GM18861 (cell line): ENCODE data around the gene DIPK1B.
"Not testable (repeated sequence)": the region's sequence is repeated elsewhere in the genome, so short reads cannot be mapped to it uniquely, and the experiment has no call there.

ENCODE experiments used
- ATAC-seq: cut with Tn5 transposase; IDR thresholded peaks from one replicate; pipeline ENCODE4 v1.9.1; 2021; ENCODE audit not compliant: unreplicated experiment

Gene DIPK1B

GRCh38 chr9:136697821-136698526 is 14.4 kb upstream of the DIPK1B start:
- ATAC-seq: no peak

- no peak for ATAC-seq
Measured at GRCh38 chr9:136698635-136699246, 13.6 kb upstream of the DIPK1B start.

GRCh38 chr9:136700304-136700703 is 12.1 kb upstream of the DIPK1B start:
- ATAC-seq: no peak

GRCh38 chr9:136700959-136701667 is 11.3 kb upstream of the DIPK1B start:
- ATAC-seq: peak; percentile 52

GRCh38 chr9:136701668-136702053 is 10.7 kb upstream of the DIPK1B start:
- no peak for ATAC-seq

- no peak for ATAC-seq
Measured at GRCh38 chr9:136703276-136703860, 9.0 kb upstream of the DIPK1B start.

GRCh38 chr9:136704741-136705140 is 7.6 kb upstream of the DIPK1B start:
- not testable (repeated sequence) for ATAC-seq

GRCh38 chr9:136705564-136705963 is 6.8 kb upstream of the DIPK1B start:
- ATAC-seq: no peak

GRCh38 chr9:136707011-136707410 is 5.4 kb upstream of the DIPK1B start:
- no peak for ATAC-seq

GRCh38 chr9:136707849-136708517 is 4.4 kb upstream of the DIPK1B start:
- ATAC-seq: no peak

GRCh38 chr9:136709454-136710109 is 2.8 kb upstream of the DIPK1B start:
- ATAC-seq: no peak

- no peak for ATAC-seq
Measured at GRCh38 chr9:136710543-136710942, 1.8 kb upstream of the DIPK1B start.

- not testable (repeated sequence) for ATAC-seq
Measured at GRCh38 chr9:136711219-136711648, 1.1 kb upstream of the DIPK1B start.

- no peak for ATAC-seq
Measured at GRCh38 chr9:136712690-136713544, 545 bp downstream of the DIPK1B start.

GRCh38 chr9:136713550-136713949 is 1.2 kb downstream of the DIPK1B start:
- ATAC-seq: no peak

- ATAC-seq: no peak
Measured at GRCh38 chr9:136714096-136714892, 1.9 kb downstream of the DIPK1B start.

- ATAC-seq: no peak
Measured at GRCh38 chr9:136714893-136715274, 2.5 kb downstream of the DIPK1B start.

- no peak for ATAC-seq
Measured at GRCh38 chr9:136717399-136717798, 5.0 kb downstream of the DIPK1B start.
